Neuronal stem cell (in vitro differentiated cells): Measurements from ENCODE around the gene NLN.
"Not testable (repeated sequence)": the region's sequence is repeated elsewhere in the genome, so short reads cannot be mapped to it uniquely, and the experiment has no call there.

Experiments
- DNase-seq: peaks from one replicate; pipeline ENCODE4 v3.0.0-alpha.2; 2013; ENCODE audit warnings: low spot score
- H2AFZ ChIP-seq: one replicate; pipeline ENCODE4 v1.6.1; 2013; ENCODE audit warnings: mild to moderate bottlenecking, low read length, inconsistent platforms
- H2AK5ac ChIP-seq: 2 replicates; pipeline ENCODE4 v1.6.1; 2013; ENCODE audit warnings: low read depth, mild to moderate bottlenecking, inconsistent platforms, low read length, moderate library complexity, mixed read lengths
- H2BK120ac ChIP-seq: 2 replicates; pipeline ENCODE4 v1.6.1; 2013; ENCODE audit warnings: low read depth, mild to moderate bottlenecking, inconsistent platforms, low read length, moderate library complexity, mixed read lengths
- H2BK12ac ChIP-seq: one replicate; pipeline ENCODE4 v1.6.1; 2013; ENCODE audit warnings: low read length, inconsistent platforms
- H2BK15ac ChIP-seq: 2 replicates; pipeline ENCODE4 v1.6.1; 2013; ENCODE audit warnings: mild to moderate bottlenecking, low read length, inconsistent platforms, mixed read lengths
- H2BK5ac ChIP-seq: one replicate; pipeline ENCODE4 v1.6.1; 2013; ENCODE audit warnings: inconsistent platforms, mild to moderate bottlenecking, low read length, moderate library complexity
- H3K14ac ChIP-seq: one replicate; pipeline ENCODE4 v1.6.1; 2013; ENCODE audit warnings: low read length, inconsistent platforms
- H3K18ac ChIP-seq: 2 replicates; pipeline ENCODE4 v1.6.1; 2013; ENCODE audit warnings: low read length, inconsistent platforms
- H3K23ac ChIP-seq: 2 replicates; pipeline ENCODE4 v1.6.1; 2013; ENCODE audit warnings: low read depth, mild to moderate bottlenecking, mixed read lengths, low read length, inconsistent platforms; ENCODE audit not compliant: poor library complexity
- H3K27ac ChIP-seq: replicated peaks from 3 replicates; pipeline ENCODE4 v1.5.1; 2013; ENCODE audit warnings: low read length, inconsistent platforms
- H3K27me3 ChIP-seq, 3 experiments: 2 replicates each; pipeline ENCODE4 v1.6.1; 2013; ENCODE audit warnings: low read length in 3 of 3, mild to moderate bottlenecking in 2 of 3, inconsistent platforms in 1 of 3, low read depth in 1 of 3, mixed read lengths in 1 of 3, moderate library complexity in 1 of 3; ENCODE audit not compliant: control insufficient read depth in 3 of 3, insufficient read depth in 3 of 3
- H3K36me3 ChIP-seq, 2 donors: replicated peaks in 1 of 2; 2 replicates each; pipeline ENCODE4 v1.6.1; 2013; ENCODE audit warnings: low read length in 2 of 2; ENCODE audit not compliant: control insufficient read depth in 2 of 2, insufficient read depth in 2 of 2
- H3K4ac ChIP-seq: 2 replicates; pipeline ENCODE4 v1.6.1; 2013; ENCODE audit warnings: inconsistent platforms, mild to moderate bottlenecking, low read length, moderate library complexity
- H3K4me1 ChIP-seq, 2 donors: 1 replicate in 1 of 2; 2 replicates in 1 of 2; pipeline ENCODE4 v1.6.1; 2013; ENCODE audit warnings: low read length in 2 of 2, low read depth in 1 of 2; ENCODE audit not compliant: control insufficient read depth in 2 of 2, insufficient read depth in 1 of 2
- H3K4me2 ChIP-seq: one replicate; pipeline ENCODE4 v1.6.1; 2013; ENCODE audit warnings: mild to moderate bottlenecking, low read length, inconsistent platforms; ENCODE audit not compliant: insufficient read depth, poor library complexity, severe bottlenecking
- H3K4me3 ChIP-seq, 2 donors: 2 replicates each; pipeline ENCODE4 v1.5.1; 2013; ENCODE audit warnings: low read length in 2 of 2, mild to moderate bottlenecking in 2 of 2, inconsistent platforms in 1 of 2, moderate library complexity in 1 of 2
- H3K79me1 ChIP-seq: one replicate; pipeline ENCODE4 v1.6.1; 2013; ENCODE audit warnings: low read depth, mild to moderate bottlenecking, inconsistent platforms, low read length, moderate library complexity
- H3K9ac ChIP-seq: one replicate; pipeline ENCODE4 v1.6.1; 2013; ENCODE audit warnings: mild to moderate bottlenecking, low read depth, low read length, inconsistent platforms; ENCODE audit not compliant: poor library complexity
- H3K9me3 ChIP-seq, 2 donors: replicated peaks in 1 of 2; 2 replicates each; pipeline versions ENCODE3 to v1.6.1; 2013; ENCODE audit warnings: low read length in 2 of 2, mild to moderate bottlenecking in 2 of 2, inconsistent platforms in 1 of 2, low read depth in 1 of 2, mixed read lengths in 1 of 2, moderate library complexity in 1 of 2; ENCODE audit not compliant: control insufficient read depth in 2 of 2, insufficient read depth in 1 of 2
- H4K8ac ChIP-seq: one replicate; pipeline ENCODE4 v1.6.1; 2013; ENCODE audit warnings: low read depth, mild to moderate bottlenecking, inconsistent platforms, low read length, moderate library complexity
- H4K91ac ChIP-seq: one replicate; pipeline ENCODE4 v1.6.1; 2013; ENCODE audit warnings: low read length, low read depth, mild to moderate bottlenecking, inconsistent platforms; ENCODE audit not compliant: poor library complexity
- WGBS, 2 donors: extraction: QIAGEN DNeasy Blood & Tissue Kit; methylation state at CpG; one replicate each; pipeline ENCODE4 v1.1.7; 2013; ENCODE audit warnings: missing lambda C conversion rate in 2 of 2, mixed read lengths in 1 of 2; ENCODE audit not compliant: insufficient read length in 2 of 2, insufficient replicate concordance in 1 of 2; ENCODE audit errors: extremely low coverage in 2 of 2; 5-methylcytosine and 5-hydroxymethylcytosine counted together

The NLN gene

DNA sequence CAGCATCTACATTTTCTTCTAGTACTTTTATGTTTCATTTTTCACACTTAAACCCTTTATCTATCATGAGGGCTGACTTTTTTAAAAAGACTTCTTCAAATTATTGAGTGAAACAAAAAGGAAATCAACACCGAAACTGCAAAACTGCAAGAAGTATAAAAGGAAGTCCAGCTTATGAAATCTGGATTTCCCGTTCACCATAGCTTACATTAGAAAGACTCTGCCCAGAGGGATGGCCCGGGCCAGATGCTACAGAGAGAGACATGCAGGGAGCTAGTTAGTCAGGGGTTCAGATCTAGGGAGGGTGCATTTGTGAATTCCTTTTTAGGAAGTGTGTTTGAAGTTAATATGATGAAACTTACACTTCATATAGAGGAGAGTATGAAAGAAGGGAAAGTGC, 10.0 kb downstream of the NLN start:
- not testable (repeated sequence) for H3K27me3 ChIP-seq, H3K4me2 ChIP-seq, H3K79me1 ChIP-seq, H3K27ac ChIP-seq, H2BK120ac ChIP-seq, H2BK5ac ChIP-seq, H2BK12ac ChIP-seq, H3K23ac ChIP-seq, H4K8ac ChIP-seq, H3K4me3 ChIP-seq, DNase-seq, H3K36me3 ChIP-seq, H4K91ac ChIP-seq, H2BK15ac ChIP-seq, H3K4ac ChIP-seq, H2AK5ac ChIP-seq, H3K4me1 ChIP-seq, H3K14ac ChIP-seq, H2AFZ ChIP-seq, H3K9ac ChIP-seq, H3K18ac ChIP-seq
- H3K9me3 ChIP-seq: peaks cover 0 to 11% of the 10 kb centered on the region in 2 donors
- no CpG with 5 or more reads among the region's 3 CpGs for WGBS, 2 donors

DNA sequence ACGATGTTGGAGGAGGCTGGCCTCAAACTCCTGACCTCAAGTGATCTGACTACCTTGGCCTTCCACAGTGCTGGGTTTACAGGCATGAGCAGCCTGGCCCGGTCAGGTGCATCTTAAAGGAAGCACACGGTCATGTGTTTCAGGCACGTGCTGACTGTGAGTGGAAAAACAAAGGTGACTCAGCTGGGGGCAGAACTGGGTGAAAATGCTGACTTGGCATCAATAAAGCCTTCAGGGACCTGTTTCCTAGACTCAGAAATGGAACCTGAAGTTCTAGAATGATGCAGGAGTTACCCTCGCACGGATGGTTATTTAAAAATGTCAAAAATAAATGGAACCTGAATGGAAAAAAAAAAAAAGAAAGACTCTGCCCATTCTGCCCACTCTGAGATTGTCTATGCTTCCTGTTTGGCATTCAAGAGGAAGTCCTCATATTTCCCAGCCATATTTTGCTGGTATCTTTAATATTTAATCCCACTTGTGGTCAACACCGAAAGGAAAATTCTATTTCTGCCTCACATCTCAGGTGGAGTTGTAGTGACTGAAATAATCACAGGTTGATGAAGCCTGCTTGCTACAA, 12.3 kb downstream of the NLN start:
- H3K4me1 ChIP-seq, H3K4me2 ChIP-seq, H3K4ac ChIP-seq, H3K23ac ChIP-seq, H3K36me3 ChIP-seq, H3K79me1 ChIP-seq, H4K8ac ChIP-seq, H3K27ac ChIP-seq, H2AFZ ChIP-seq, H3K9ac ChIP-seq, H2BK15ac ChIP-seq, H3K27me3 ChIP-seq, DNase-seq, H2BK120ac ChIP-seq, H3K18ac ChIP-seq, H4K91ac ChIP-seq, H3K4me3 ChIP-seq, H2BK12ac ChIP-seq, H3K14ac ChIP-seq, H2BK5ac ChIP-seq, H2AK5ac ChIP-seq: not testable (repeated sequence)
- H3K9me3 ChIP-seq: peaks cover 0 to 13% of the 10 kb centered on the region in 2 donors
- no CpG with 5 or more reads among the region's 7 CpGs for WGBS, 2 donors

DNA sequence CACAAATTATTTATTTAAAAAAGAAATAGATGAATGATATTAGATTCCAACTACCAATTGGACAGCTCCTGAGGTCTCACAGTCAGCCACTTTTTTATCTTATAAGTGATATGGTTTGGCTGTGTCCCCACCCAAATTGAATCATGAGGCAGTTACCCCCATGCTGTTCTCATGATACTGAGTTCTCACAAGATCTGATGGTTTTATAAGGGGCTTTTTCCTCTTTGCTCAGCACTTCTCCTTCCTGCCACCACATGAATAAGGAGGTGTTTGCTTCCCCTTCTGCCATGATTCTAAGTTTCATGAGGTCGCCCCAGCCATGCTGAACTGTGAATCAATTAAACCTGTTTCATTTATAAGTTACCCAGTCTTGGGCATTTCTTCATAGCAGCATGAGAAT, 12.9 kb downstream of the NLN start:
- H3K79me1 ChIP-seq: peaks cover 2% of the 10 kb centered on the region
- no peak overlapping the region for H4K91ac ChIP-seq
- no peak overlapping the region for H2BK120ac ChIP-seq
- no peak for DNase-seq
- no peak overlapping the region for H4K8ac ChIP-seq
- no peaks in the 10 kb centered on the region for H3K27me3 ChIP-seq
- no peak overlapping the region for H3K18ac ChIP-seq
- peaks cover 0 to 16% of the 10 kb centered on the region in 2 donors for H3K9me3 ChIP-seq
- H2BK5ac ChIP-seq: no peak overlapping the region
- H3K23ac ChIP-seq: no peak overlapping the region
- no peak overlapping the region for H3K4me3 ChIP-seq
- H2BK15ac ChIP-seq: no peak overlapping the region
- peaks cover 0 to 4% of the 10 kb centered on the region in 2 donors for H3K36me3 ChIP-seq
- no peak overlapping the region for H3K14ac ChIP-seq
- H3K9ac ChIP-seq: no peak overlapping the region
- H2BK12ac ChIP-seq: no peak overlapping the region
- no peaks in the 10 kb centered on the region for H3K4me1 ChIP-seq
- H3K4me2 ChIP-seq: no peak overlapping the region
- no peak overlapping the region for H3K27ac ChIP-seq
- H2AFZ ChIP-seq: no peak overlapping the region
- no CpG with 5 or more reads among the region's 1 CpG for WGBS, 2 donors
- H3K4ac ChIP-seq: no peak overlapping the region
- no peak overlapping the region for H2AK5ac ChIP-seq

- H3K14ac ChIP-seq: no peak overlapping the region
Measured at GRCh38 chr5:65736011-65736410, 14.0 kb downstream of the NLN start.

More at GRCh38 chr5:65736011-65736410, 14.0 kb downstream of the NLN start:
- no peak overlapping the region for H4K8ac ChIP-seq
- no peak overlapping the region for H3K4me3 ChIP-seq
- peaks cover 0 to 13% of the 10 kb centered on the region in 2 donors for H3K9me3 ChIP-seq
- H3K18ac ChIP-seq: no peak overlapping the region
- H4K91ac ChIP-seq: no peak overlapping the region
- DNase-seq: no peak
- H2BK120ac ChIP-seq: no peak overlapping the region
- H2BK15ac ChIP-seq: no peak overlapping the region
- no peak overlapping the region for H3K4me2 ChIP-seq
- H2AK5ac ChIP-seq: no peak overlapping the region
- no peak overlapping the region for H2BK5ac ChIP-seq
- H3K9ac ChIP-seq: no peak overlapping the region
- H3K23ac ChIP-seq: no peak overlapping the region
- no peaks in the 10 kb centered on the region for H3K27me3 ChIP-seq
- H2BK12ac ChIP-seq: no peak overlapping the region
- H3K79me1 ChIP-seq: no peaks in the 10 kb centered on the region
- H2AFZ ChIP-seq: no peak overlapping the region
- no peak overlapping the region for H3K4ac ChIP-seq
- no peaks in the 10 kb centered on the region for H3K4me1 ChIP-seq
- peaks cover 0 to under 1% of the 10 kb centered on the region in 2 donors for H3K36me3 ChIP-seq
- H3K27ac ChIP-seq: no peak overlapping the region
- no CpG with 5 or more reads among the region's 1 CpG for WGBS, 2 donors
